Measurements from ENCODE around the gene BTRC. TPM values are rescaled to one million over a fixed set of nuclear protein-coding genes. Genes with fewer than 3 reads are reported as not detected.

Gene BTRC
- total and polyA plus RNA-seq, 10 of the 15 experiments (the other 5 are each of a cell fraction or from before 2014, with no cell fraction given) = 2.2 to 18.6 (median 8.6) TPM

GRCh38 chr10:101353692-101354327 lies at the start of gene BTRC (continued):
- no peak for TF ChIP-seq BRCA1 (IDR thresholded peaks at IDR 0.05; ENCODE audit: low read depth, low read length)
- TF ChIP-seq USF2 (IDR thresholded peaks at IDR 0.05; ENCODE audit: borderline replicate concordance, low read depth, low read length) = no peak
- TF ChIP-seq NFXL1 (IDR thresholded peaks at IDR 0.05; ENCODE audit: borderline replicate concordance) = no peak
- TF ChIP-seq BACH1 (IDR thresholded peaks at IDR 0.05; ENCODE audit: borderline replicate concordance) = peak; percentile 67; the same call in 1 of the 2 replicates
- TF ChIP-seq EP300 (IDR thresholded peaks at IDR 0.05; ENCODE audit: borderline replicate concordance in 1 of 2, control insufficient read depth in 1 of 2, low read depth in 2 of 2, low read length in 2 of 2) = peak in 1 of 2 experiments; percentile 93; a peak in 2 of 4 replicates
- no peak for TF ChIP-seq ASH2L (IDR thresholded peaks at IDR 0.05; ENCODE audit: borderline replicate concordance, low read depth)
- peak; percentile 100 for TF ChIP-seq HCFC1 (IDR thresholded peaks at IDR 0.05; ENCODE audit: low read length)
- TF ChIP-seq SUZ12 (IDR thresholded peaks at IDR 0.05; ENCODE audit: unreplicated experiment) = no peak
- no peak for TF ChIP-seq ZSCAN29 (IDR thresholded peaks at IDR 0.05)
- TF ChIP-seq WRNIP1 (IDR thresholded peaks at IDR 0.05; ENCODE audit: borderline replicate concordance, low read depth, low read length) = peak; percentile 80; the same call in 1 of the 2 replicates
- TF ChIP-seq SMAD5 (IDR thresholded peaks at IDR 0.05; ENCODE audit: low read depth) = no peak
- TF ChIP-seq RELA (IDR thresholded peaks at IDR 0.05; ENCODE audit: borderline replicate concordance, partially characterized antibody) = no peak
- TF ChIP-seq IKZF1 (conservative IDR thresholded peaks at IDR 0.05) = peak; percentile 100
- TF ChIP-seq PBX3 (IDR thresholded peaks at IDR 0.05; ENCODE audit: insufficient replicate concordance, low read depth, low read length) = no peak
- TF ChIP-seq CEBPZ (IDR thresholded peaks at IDR 0.05; ENCODE audit: low read depth, low read length) = no peak
- peak; percentile 100 for TF ChIP-seq RUNX3 (IDR thresholded peaks at IDR 0.05; ENCODE audit: low read length)
- no peak for TF ChIP-seq ZNF274 (IDR thresholded peaks at IDR 0.05; ENCODE audit: insufficient read depth, insufficient read length)
- TF ChIP-seq HDGF (IDR thresholded peaks at IDR 0.05) = peak; percentile 28; the same call in 1 of the 2 replicates
- no peak for TF ChIP-seq JUNB (IDR thresholded peaks at IDR 0.05)
- no peak for TF ChIP-seq E4F1 (IDR thresholded peaks at IDR 0.05; ENCODE audit: borderline replicate concordance, partially characterized antibody)
- no peak for TF ChIP-seq CEBPB (IDR thresholded peaks at IDR 0.05; ENCODE audit: borderline replicate concordance in 1 of 2, low read depth in 2 of 2, low read length in 2 of 2)
- TF ChIP-seq POU2F2 (IDR thresholded peaks at IDR 0.05; ENCODE audit: borderline replicate concordance, low read depth, low read length) = peak; percentile 74; the same call in 1 of the 3 replicates
- no peak for TF ChIP-seq NR2C2 (IDR thresholded peaks at IDR 0.05; ENCODE audit: borderline replicate concordance, control insufficient read depth, insufficient read length, low read depth)

All from GM12878 (cell line).